ENCODE results near the gene TRAPPC3. TPM values are rescaled to one million over a fixed set of nuclear protein-coding genes. Genes with fewer than 3 reads are reported as not detected.

TRAPPC3 gene
- total RNA-seq, 1 donor = 94.6 TPM

- TF ChIP-seq CTCF (IDR thresholded peaks at IDR 0.05; ENCODE audit: insufficient read depth, low read depth, low read length) = no peak
- no peak for DNase-seq (ENCODE audit: low read depth)
- H3K4me3 ChIP-seq (ENCODE audit: low read depth, low read length) = no peak overlapping the region
These were observed 17.3 kb downstream of the TRAPPC3 start for GRCh38 chr1:36132029-36132428.

GRCh38 chr1:36128905-36129206, 20.4 kb downstream of the TRAPPC3 start:
- DNase-seq (ENCODE audit: low read depth) = no peak
- TF ChIP-seq CTCF (IDR thresholded peaks at IDR 0.05; ENCODE audit: insufficient read depth, low read depth, low read length) = no peak
- no peak overlapping the region for H3K4me3 ChIP-seq (ENCODE audit: low read depth, low read length)

DNA sequence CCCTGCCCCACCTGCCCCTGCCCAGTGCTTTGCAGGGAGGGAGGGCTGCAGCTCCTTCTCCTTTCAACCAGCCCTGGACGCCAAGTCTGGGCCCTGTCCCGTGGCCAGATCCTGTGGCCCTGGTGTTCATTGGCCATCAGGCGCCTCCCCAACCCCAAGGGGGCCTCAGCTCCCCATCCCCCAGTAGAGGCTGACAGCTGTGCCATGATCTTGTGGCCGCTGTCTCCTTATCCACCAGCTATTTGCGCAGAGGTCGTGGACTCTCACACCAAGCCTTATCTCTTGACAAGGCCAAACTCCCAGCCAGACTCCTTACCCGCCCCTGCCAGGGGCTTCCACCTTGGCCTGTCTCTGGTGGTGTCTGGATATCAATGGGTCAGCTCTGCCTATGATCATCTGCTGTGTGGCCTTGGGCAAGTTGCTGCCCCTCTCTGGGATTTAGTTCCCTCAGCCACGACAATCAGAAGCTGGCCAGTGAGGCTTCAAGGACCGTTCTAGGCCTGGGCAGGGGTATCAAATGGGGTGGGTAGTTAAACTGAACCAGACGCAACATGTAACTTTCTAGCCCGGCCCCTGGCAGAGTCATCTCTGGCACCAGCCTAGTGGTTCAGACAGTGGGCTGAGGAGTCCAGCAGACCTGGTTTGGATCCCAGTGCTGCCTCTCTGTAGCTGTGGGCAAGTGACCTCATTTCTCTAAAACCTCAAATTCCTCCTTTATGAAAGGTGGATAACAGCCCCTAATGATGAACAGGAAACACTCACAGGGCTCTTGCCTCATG, 21.0 kb downstream of the TRAPPC3 start:
- peak; percentile 56 for DNase-seq (ENCODE audit: low read depth)
- no peak for TF ChIP-seq CTCF (IDR thresholded peaks at IDR 0.05; ENCODE audit: insufficient read depth, low read depth, low read length)
- no peak overlapping the region for H3K4me3 ChIP-seq (ENCODE audit: low read depth, low read length)

- TF ChIP-seq CTCF (IDR thresholded peaks at IDR 0.05; ENCODE audit: insufficient read depth, low read depth, low read length) = no peak
- no peak overlapping the region for H3K4me3 ChIP-seq (ENCODE audit: low read depth, low read length)
- no peak for DNase-seq (ENCODE audit: low read depth)
These were observed 22.3 kb downstream of the TRAPPC3 start for GRCh38 chr1:36126797-36127500.

- no peak overlapping the region for H3K4me3 ChIP-seq (ENCODE audit: low read depth, low read length)
- no peak for DNase-seq (ENCODE audit: low read depth)
- TF ChIP-seq CTCF (IDR thresholded peaks at IDR 0.05; ENCODE audit: insufficient read depth, low read depth, low read length) = no peak
These were observed 23.1 kb downstream of the TRAPPC3 start for GRCh38 chr1:36126005-36126716.

- DNase-seq (ENCODE audit: low read depth) = no peak
- TF ChIP-seq CTCF (IDR thresholded peaks at IDR 0.05; ENCODE audit: insufficient read depth, low read depth, low read length) = no peak
- peak within 1 kb of the TSS; percentile 42 for H3K4me3 ChIP-seq (ENCODE audit: low read depth, low read length)
These were observed 23.9 kb downstream of the TRAPPC3 start, which contains the start of gene COL8A2 for GRCh38 chr1:36125129-36125991. COL8A2 (minus strand) TSS chr1:36125222; CDS start chr1:36100242, 24,980 bp downstream.
